ENCODE measurements around the gene D2HGDH. TPM values are rescaled to one million over a fixed set of nuclear protein-coding genes. Genes with fewer than 3 reads are reported as not detected.
A peak's percentile ranks its signal among the peaks of the same experiment; 100 is the strongest.

Gene D2HGDH
- total and polyA plus RNA-seq, 2 of the 13 experiments (the other 11 are each of a cell fraction or from before 2014, with no cell fraction given): 19.2 to 20.3 TPM

DNA sequence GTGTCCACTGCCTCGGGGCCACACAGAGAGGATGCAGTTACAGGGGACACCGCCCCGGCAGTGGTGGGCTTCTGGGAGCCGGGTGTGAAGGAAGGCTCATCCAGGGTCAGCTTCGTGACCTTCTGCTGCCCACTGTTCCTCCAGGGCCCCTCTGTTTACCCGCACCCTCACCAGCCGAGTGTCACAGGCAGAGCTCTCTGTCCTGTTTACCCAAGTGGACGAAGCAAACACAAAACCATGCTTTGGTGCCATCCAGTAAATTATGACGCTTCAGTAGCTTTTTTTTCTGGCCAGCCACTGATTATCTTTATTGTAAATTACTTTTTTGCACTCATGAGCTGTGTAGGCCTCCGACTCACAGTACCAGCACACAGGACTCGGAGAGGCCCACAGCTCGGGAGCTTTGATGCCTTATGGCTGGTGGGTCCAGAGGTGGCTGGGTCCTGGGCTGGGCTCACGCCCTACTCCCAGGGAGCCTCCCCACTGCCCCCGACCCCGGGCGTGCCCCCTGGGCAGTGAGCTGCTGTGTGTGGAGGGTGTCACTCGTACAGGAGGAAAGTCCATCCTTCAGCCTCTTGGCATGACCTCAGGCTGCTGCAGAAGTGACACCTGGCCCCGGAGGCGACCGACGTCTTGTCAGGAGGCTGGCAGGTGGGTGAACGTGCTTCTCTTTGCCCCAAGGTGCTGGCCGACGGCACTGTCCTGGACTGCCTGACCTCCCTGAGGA, 9.8 kb downstream of the D2HGDH start:
- BruUV-seq (replicated peaks): no TSS peak
- ChIA-PET POLR2A (interaction anchor here (1.6 to 1.7 kb wide), 2 partner anchors 9 to 27 kb away, joined by 5 to 7 read pairs; partner anchors contain the start of gene D2HGDH), CTCF (ENCODE audit: low intra/inter-chr PET ratio, low total read pairs) (no interaction called here)
- H3K36me3 ChIP-seq (replicated peaks in 1 of 2; ENCODE audit: control insufficient read depth in 1 of 2, insufficient read depth in 2 of 2, low read length in 2 of 2): peaks cover 13 to 36% of the 10 kb centered on the region in 2 experiments; a peak in 4 of 5 replicates
- no peak overlapping the region for H3K27ac ChIP-seq (ENCODE audit: extremely low read length, insufficient read depth, low read length)
- no peak overlapping the region for H3K4me3 ChIP-seq (replicated peaks in 1 of 3; ENCODE audit: insufficient read depth in 1 of 3, low read depth in 2 of 3, low read length in 3 of 3)
- H3K27me3 ChIP-seq (ENCODE audit: control insufficient read depth in 1 of 2, insufficient read depth in 2 of 2, low read length in 2 of 2): no peaks in the 10 kb centered on the region; a peak in 1 of 5 replicates
- H3K9me3 ChIP-seq (ENCODE audit: low read length): no peaks in the 10 kb centered on the region
- H3K79me2 ChIP-seq (ENCODE audit: insufficient read depth, low read length): no peaks in the 10 kb centered on the region
- DNase-seq (ENCODE audit: low spot score) (no peak), FAIRE-seq (no peak), ATAC-seq (no peak)
- no peak for TF ChIP-seq ZBTB33 (CRISPR knock-in tag; IDR thresholded peaks at IDR 0.05)
- TF ChIP-seq, protein P1, sequence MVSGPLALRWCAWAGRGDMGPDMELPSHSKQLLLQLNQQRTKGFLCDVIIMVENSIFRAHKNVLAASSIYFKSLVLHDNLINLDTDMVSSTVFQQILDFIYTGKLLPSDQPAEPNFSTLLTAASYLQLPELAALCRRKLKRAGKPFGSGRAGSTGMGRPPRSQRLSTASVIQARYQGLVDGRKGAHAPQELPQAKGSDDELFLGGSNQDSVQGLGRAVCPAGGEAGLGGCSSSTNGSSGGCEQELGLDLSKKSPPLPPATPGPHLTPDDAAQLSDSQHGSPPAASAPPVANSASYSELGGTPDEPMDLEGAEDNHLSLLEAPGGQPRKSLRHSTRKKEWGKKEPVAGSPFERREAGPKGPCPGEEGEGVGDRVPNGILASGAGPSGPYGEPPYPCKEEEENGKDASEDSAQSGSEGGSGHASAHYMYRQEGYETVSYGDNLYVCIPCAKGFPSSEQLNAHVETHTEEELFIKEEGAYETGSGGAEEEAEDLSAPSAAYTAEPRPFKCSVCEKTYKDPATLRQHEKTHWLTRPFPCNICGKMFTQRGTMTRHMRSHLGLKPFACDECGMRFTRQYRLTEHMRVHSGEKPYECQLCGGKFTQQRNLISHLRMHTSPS (CRISPR knock-in tag; IDR thresholded peaks at IDR 0.05; ENCODE audit: low read depth): peak; percentile 87; the same call in 1 of the 2 replicates
- TF ChIP-seq HNRNPL (IDR thresholded peaks at IDR 0.05; ENCODE audit: low read depth, low read length): peak; percentile 40; the same call in 1 of the 2 replicates
- TF ChIP-seq ZNF543 (CRISPR knock-in tag; IDR thresholded peaks at IDR 0.05): no peak
- TF ChIP-seq ZHX1 (CRISPR knock-in tag; IDR thresholded peaks at IDR 0.05; ENCODE audit: low read depth): no peak
- H3K4me2 ChIP-seq (ENCODE audit: low read depth, low read length): no peak overlapping the region
- in situ Hi-C loops (cut with HindIII; ENCODE audit: extremely low pct_ligation_motif_present, low pct_unique_long_range_greater_than_20kb): no loop called here
- intact Hi-C loops (cut with micrococcal nuclease; ENCODE audit: unreplicated experiment): no loop called here
- 89% methylated on average over 22 of the region's 24 CpGs for WGBS (ENCODE audit: low lambda C conversion rate)
- no peak overlapping the region for H3K9ac ChIP-seq (ENCODE audit: insufficient read depth, low read depth, low read length)
- H3K4me1 ChIP-seq (ENCODE audit: insufficient read depth, low read length): peaks cover 27% of the 10 kb centered on the region
- H4K20me1 ChIP-seq (ENCODE audit: insufficient read depth, low read length): no peaks in the 10 kb centered on the region
- no peak overlapping the region for H2AFZ ChIP-seq (ENCODE audit: low read length)

Measured in HepG2 (cell line).